Caki2 (cell line): Measurements from ENCODE around the gene SLC39A1. TPM values are rescaled to one million over a fixed set of nuclear protein-coding genes. Genes with fewer than 3 reads are reported as not detected.
"Not testable (repeated sequence)": the region's sequence is repeated elsewhere in the genome, so short reads cannot be mapped to it uniquely, and the experiment has no call there.

Experiments
- DNase-seq: peaks from one replicate; pipeline ENCODE4 v3.0.0-alpha.2; 2015; ENCODE audit warnings: low read depth
- in situ Hi-C: cut with HindIII; loops from 2 replicates; pipeline ENCODE4 v1.10.0; 2016; ENCODE audit warnings: low sequenced_read_pairs, low pct_unique_long_range_greater_than_20kb, mixed read lengths
- total RNA-seq: library from RNA; depleted of rRNA; stranded (reverse); fragments of >200 nt; shearing (Covaris generic); gene quantifications from 2 replicates; pipeline ENCODE4 v1.2.3, GENCODE V29; 2014; ENCODE audit warnings: low replicate concordance; rRNA removed

Gene SLC39A1
- total RNA-seq, 1 experiment from 2014 or later, result 320 TPM

DNA sequence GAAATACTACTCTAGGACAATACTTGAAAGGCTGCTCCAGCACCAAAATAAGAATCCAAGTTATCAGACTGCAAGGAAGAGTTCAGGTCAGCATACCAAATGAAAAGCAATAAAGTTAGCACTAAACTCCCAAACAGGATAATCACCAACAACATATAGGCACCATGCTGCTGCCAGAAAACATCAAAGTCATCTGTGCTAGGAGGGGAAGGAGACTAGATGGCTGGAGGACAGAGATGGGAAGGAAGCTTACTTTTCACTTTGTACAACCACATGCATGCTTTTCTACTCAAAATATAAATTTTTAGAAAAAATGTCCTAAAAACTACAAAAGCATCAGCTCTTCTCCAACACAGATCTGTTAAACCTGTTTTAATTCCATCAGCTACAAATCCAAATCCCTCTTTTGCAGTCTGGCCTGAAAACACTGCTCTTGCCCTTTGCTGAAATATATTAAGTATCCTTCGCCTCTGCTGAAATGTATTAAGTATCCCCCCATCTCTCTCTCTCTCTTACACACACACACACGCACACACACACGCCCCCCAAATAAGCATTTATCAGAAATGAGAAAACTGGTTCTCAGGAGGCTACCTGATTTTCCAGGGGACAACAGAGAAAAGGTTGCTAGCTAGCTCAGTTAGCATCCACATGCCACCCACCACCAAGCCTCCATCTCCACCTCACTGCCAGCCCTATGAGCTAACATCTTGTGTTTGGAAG lies 42.1 kb downstream of the SLC39A1 start:
- in situ Hi-C loops, result no loop called here
- no peak for DNase-seq

DNA sequence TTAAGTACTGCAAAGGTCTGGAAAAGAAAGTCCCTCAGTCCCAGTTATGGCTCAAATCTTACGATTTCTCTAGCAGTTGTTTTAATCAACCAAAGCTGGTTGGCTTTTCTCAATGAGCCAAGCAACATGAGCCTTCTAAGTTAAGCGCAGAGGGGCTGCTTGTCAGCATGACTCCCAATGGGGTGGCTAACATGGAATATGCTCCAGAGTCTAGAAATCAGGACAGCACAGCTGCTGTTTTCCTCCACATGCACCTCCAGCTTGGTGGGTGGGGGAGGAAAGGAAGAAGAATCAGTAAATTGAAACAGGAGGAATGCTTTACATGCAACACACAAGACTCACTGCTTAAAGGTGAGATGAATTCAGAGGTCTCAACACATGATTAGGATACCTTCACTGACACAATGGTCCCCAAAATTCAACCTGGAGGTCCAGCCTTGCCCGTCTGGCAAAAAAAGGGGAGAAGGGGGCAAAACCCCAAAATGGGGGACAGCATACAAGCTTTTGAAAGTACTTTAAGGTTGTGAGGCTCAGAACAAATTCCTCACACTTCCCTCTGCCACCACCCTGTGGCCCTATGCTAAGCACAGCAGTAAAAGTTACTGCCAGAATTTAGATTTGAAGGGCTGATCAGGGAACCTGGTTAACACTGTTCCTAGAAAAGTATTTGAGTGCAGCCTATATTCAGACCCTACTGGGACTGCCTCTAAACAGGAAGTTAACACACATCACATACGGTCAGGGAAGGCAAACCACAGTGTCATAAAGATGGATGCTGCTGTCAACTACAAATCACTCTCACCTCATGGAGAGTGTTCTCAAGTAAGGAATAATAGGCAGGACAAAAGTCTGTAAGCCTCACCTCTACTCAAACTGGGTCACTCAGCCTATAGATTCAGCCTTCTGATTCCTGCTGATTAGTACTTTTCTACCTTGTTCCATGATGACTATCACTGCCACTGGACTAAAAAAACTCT lies 43.2 kb downstream of the SLC39A1 start:
- no peak for DNase-seq
- in situ Hi-C loops, result no loop called here

DNA sequence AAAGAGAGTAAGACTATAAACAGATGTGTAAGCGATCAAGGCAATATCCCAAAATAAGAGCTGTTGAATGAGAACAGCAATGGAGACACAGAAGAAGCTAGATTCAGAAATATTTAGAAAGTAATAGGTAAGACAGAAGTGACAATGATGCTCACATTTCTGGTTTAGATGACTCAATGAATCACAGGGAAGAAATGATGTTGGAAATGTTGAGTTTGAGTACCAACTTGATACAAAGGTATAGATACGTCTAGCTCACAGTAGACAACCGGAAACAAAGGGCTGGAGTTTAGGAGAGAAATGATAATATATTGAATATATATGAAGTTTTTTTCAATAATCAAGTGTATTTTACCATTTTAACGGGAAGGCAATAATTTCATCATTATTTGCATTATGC lies 47.0 kb downstream of the SLC39A1 start:
- no peak for DNase-seq

DNA sequence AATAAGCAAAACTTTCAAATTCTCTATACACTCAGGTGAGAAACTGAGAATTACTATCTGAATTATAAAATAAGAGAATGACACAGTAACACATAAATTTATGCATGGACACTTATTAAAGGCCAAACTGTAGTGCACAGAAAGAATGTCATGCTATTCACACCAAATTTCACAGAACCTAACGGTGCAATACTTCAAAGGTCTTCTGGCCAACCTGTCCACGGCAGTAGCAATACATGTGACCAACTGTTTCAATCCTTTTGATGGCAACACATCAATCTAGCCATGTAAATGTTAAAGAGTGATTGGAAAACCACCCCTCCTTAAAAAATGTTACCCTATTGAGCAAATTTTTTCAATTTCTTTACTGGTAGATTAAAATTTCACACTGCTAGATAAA lies 51.0 kb downstream of the SLC39A1 start:
- in situ Hi-C loops, result no loop called here

More for the DNA sequence above, 47.0 kb downstream of the SLC39A1 start:
- in situ Hi-C loops, result no loop called here

DNA sequence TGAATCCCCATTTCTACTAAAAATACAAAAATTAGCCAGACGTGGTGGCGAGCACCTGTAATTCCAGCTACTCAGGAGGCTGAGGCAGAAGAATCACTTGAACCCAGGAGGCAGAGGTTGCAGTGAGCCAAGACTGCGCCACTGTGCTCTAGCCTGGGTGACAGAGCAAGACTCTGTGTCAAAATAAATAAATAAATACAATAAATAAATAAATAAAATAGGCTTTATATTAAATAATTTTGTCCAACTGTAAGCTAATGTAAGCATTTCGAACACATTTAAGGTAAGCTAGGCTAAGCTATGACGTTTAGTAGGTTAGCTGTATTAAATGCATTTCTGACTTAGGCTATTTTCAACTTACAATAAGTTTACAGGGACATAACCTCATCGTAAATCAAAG lies 52.8 kb downstream of the SLC39A1 start:
- in situ Hi-C loops, result not testable (repeated sequence)

More for the DNA sequence above, 51.0 kb downstream of the SLC39A1 start:
- no peak for DNase-seq

More for the DNA sequence above, 52.8 kb downstream of the SLC39A1 start:
- not testable (repeated sequence) for DNase-seq

Other genes with a start within 250 kb of the SLC39A1 start
- 19.9 and 23.1 TPM in 2 replicates for gene INTS3, start 235.5 kb downstream of the SLC39A1 start, total RNA-seq
- gene SLC27A3, start 188.1 kb downstream of the SLC39A1 start, total RNA-seq, result 34.8 and 43.2 TPM in 2 replicates
- gene GATAD2B, start 40.6 kb downstream of the SLC39A1 start, total RNA-seq, result 1.1 and 1.4 TPM in 2 replicates
- 5.5 and 7.7 TPM in 2 replicates for gene DENND4B, start 16.8 kb downstream of the SLC39A1 start, total RNA-seq
- 2.2 and 8.7 TPM in 2 replicates for gene CRTC2, start 4.9 kb downstream of the SLC39A1 start, total RNA-seq
- gene CREB3L4, start 4.4 kb upstream of the SLC39A1 start, total RNA-seq, result 28.4 and 32.2 TPM in 2 replicates
- 355 and 416 TPM in 2 replicates for gene JTB, start 14.1 kb upstream of the SLC39A1 start, total RNA-seq
- 18.3 and 34.7 TPM in 2 replicates for gene RAB13, start 22.8 kb upstream of the SLC39A1 start, total RNA-seq
- 2,094 and 2,421 TPM in 2 replicates for gene RPS27, start 27.2 kb upstream of the SLC39A1 start, total RNA-seq
- gene NUP210L, start 191.5 kb upstream of the SLC39A1 start, total RNA-seq, result 0.07 TPM in 1 of 2 replicates, not detected in the other
- 631 and 793 TPM in 2 replicates for gene TPM3, start 228.6 kb upstream of the SLC39A1 start, total RNA-seq
- not detected in 2 replicates for gene CFAP141, start 242.8 kb upstream of the SLC39A1 start, total RNA-seq